Common myeloid progenitor, CD34-positive (primary cell): Measurements from ENCODE around the gene DLGAP3.
"Not testable (repeated sequence)": the region's sequence is repeated elsewhere in the genome, so short reads cannot be mapped to it uniquely, and the experiment has no call there.

ENCODE experiments used
- CTCF ChIA-PET: fragments of 350-600 bp; sonication (Branson Sonifier 250); formaldehyde crosslinking; loops from one replicate; lab custom pipeline; 2021; ENCODE audit warnings: antibody characterized with exemption; lab: Charles Lee
- POLR2A ChIA-PET: fragments of 350-600 bp; sonication (Branson Sonifier 250); formaldehyde crosslinking; loops from one replicate; lab custom pipeline; 2021; ENCODE audit warnings: antibody characterized with exemption; lab: Charles Lee
- DNase-seq, 3 donors: peaks; one replicate each; pipeline versions ENCODE4 v3.0.0 to v3.0.0-alpha.2; 2013
- H3K27ac ChIP-seq, 2 experiments: 1 replicate in 1 of 2; 2 replicates in 1 of 2; pipeline ENCODE4 v1.7.0; 2013; ENCODE audit warnings: inconsistent platforms in 2 of 2, low read length in 2 of 2, mild to moderate bottlenecking in 2 of 2, low read depth in 1 of 2, moderate library complexity in 1 of 2; ENCODE audit not compliant: severe bottlenecking in 2 of 2, insufficient read depth in 1 of 2, poor library complexity in 1 of 2
- H3K27me3 ChIP-seq, 5 experiments: replicated peaks in 2 of 5; 1 replicate in 3 of 5; 2 replicates in 2 of 5; pipeline versions ENCODE4 v1.6.1 to v1.7.0; 2013; ENCODE audit warnings: low read length in 4 of 5, mild to moderate bottlenecking in 2 of 5, moderate library complexity in 2 of 5, inconsistent platforms in 1 of 5; ENCODE audit not compliant: insufficient read depth in 5 of 5, control insufficient read depth in 4 of 5
- H3K36me3 ChIP-seq, 4 experiments: 1 replicate in 2 of 4; 2 replicates in 2 of 4; pipeline versions ENCODE4 v1.6.1 to v1.7.0; 2013; ENCODE audit warnings: low read length in 3 of 4, control low read depth in 1 of 4, mild to moderate bottlenecking in 1 of 4; ENCODE audit not compliant: control insufficient read depth in 4 of 4, insufficient read depth in 4 of 4
- H3K4me1 ChIP-seq, 4 experiments: 1 replicate in 3 of 4; 2 replicates in 1 of 4; pipeline versions ENCODE4 v1.6.1 to v1.7.1; 2013; ENCODE audit warnings: low read length in 3 of 4, mild to moderate bottlenecking in 3 of 4, control low read depth in 1 of 4, inconsistent platforms in 1 of 4, moderate library complexity in 1 of 4; ENCODE audit not compliant: control insufficient read depth in 4 of 4, insufficient read depth in 4 of 4; ENCODE audit errors: control extremely low read depth in 1 of 4
- H3K4me3 ChIP-seq, 7 experiments: 1 replicate in 4 of 7; 2 replicates in 3 of 7; pipeline versions ENCODE4 v1.5.1 to v1.7.0; 2013; ENCODE audit warnings: mild to moderate bottlenecking in 7 of 7, low read length in 6 of 7, moderate library complexity in 6 of 7, inconsistent platforms in 2 of 7, low read depth in 2 of 7, control low read depth in 1 of 7; ENCODE audit not compliant: insufficient read depth in 4 of 7, control insufficient read depth in 1 of 7; ENCODE audit errors: extremely low read depth in 1 of 7
- H3K9me3 ChIP-seq, 5 experiments: 1 replicate in 4 of 5; 2 replicates in 1 of 5; pipeline versions ENCODE4 v1.6.1 to v1.7.1; 2013; ENCODE audit warnings: low read length in 4 of 5, mild to moderate bottlenecking in 2 of 5, inconsistent platforms in 1 of 5, low read depth in 1 of 5, moderate library complexity in 1 of 5; ENCODE audit not compliant: control insufficient read depth in 4 of 5, insufficient read depth in 2 of 5; ENCODE audit errors: control extremely low read depth in 1 of 5
- WGBS: methylation state at CpG from one replicate; pipeline ENCODE4 v1.1.5; 2013; ENCODE audit not compliant: insufficient coverage; 5-methylcytosine and 5-hydroxymethylcytosine counted together

The DLGAP3 gene

DNA sequence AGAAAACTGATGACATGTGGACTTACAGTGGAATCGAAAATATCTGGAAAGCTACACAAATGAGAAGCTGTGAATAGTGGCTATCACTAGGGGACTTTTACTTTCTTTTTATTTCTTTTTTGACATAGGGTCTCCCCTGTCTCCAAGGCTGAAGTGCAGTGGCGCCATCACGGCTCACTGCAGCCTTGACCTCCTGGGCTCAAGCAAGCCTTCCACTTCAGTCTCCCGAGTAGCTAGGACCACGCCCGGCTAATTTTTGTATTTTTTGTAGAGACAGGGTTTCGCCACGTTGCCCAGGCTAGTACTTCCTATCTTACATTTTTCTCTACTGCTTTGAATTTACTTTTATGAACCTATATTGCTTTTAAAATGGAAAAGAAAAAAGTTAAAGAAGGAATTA is 45.2 kb upstream of the DLGAP3 start:
- no peak overlapping the region for H3K27ac ChIP-seq
- peaks cover 0 to 13% (median 7%) of the 10 kb centered on the region in 4 experiments for H3K36me3 ChIP-seq
- 100% methylated on average over 3 of the region's 8 CpGs for WGBS
- H3K9me3 ChIP-seq: no peaks in the 10 kb centered on the region
- no peak for DNase-seq
- ChIA-PET POLR2A (no interaction called here), CTCF (interaction anchor here (0.9 kb wide), 1 partner anchor 109 kb away, joined by 3 read pairs; no protein-coding TSS in a partner anchor)
- peaks cover 0 to 2% (median 0%) of the 10 kb centered on the region in 5 experiments for H3K27me3 ChIP-seq
- no peaks in the 10 kb centered on the region for H3K4me1 ChIP-seq
- H3K4me3 ChIP-seq: no peak overlapping the region

DNA sequence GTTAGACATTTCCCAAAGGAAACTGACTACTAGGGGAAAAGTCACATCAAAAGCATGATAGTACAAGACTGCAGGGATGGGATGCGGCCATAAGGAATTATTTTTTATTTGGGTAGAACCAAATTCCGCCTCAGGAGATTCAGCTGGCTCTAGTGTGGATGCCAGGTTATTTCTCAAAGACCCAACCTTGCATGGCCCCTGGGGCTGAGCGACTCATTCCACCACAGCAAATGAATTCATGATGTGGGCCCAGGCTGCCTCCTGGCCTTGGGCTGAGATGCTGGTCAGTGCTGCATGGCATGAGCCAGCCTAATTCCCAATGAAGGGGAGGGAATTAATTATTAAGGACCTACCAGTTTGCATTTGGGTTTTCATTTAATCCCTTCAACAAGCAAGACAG is 43.9 kb upstream of the DLGAP3 start:
- CTCF ChIA-PET: no interaction called here
- Histone ChIP-seq H3K9me3 (peaks cover 0 to 6% (median 0%) of the 10 kb centered on the region in 5 experiments), H3K27ac (no peak overlapping the region), H3K27me3 (peaks cover 0 to 2% (median 0%) of the 10 kb centered on the region in 5 experiments), H3K4me1 (no peaks in the 10 kb centered on the region), H3K4me3 (no peak overlapping the region), H3K36me3 (peaks cover 0 to 13% (median 6%) of the 10 kb centered on the region in 4 experiments)
- no peak for DNase-seq
- WGBS: 94% methylated on average over 3 of the region's 3 CpGs
- POLR2A ChIA-PET: no interaction called here

DNA sequence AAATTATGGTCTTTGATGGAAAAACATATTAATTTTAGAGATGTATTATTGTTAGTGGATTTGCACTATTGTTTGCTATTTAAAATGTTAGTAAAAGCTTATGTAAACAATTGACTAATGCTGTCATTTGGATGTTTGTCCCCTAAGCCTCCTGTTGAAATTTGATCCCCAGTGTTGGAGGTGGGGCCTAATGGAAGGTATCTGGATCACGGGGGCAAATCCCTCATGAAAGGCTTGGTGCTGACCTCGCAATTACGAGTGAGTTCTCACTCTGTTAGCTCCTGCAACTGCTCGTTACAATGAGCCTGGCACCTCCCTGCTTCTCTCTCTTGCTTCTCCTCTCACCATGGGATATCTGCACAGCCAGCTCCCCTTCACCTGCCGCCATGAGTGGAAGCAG is 41.4 kb upstream of the DLGAP3 start:
- ChIA-PET CTCF (no interaction called here), POLR2A (interaction anchor here (1.1 kb wide), 1 partner anchor 14 kb away, joined by 3 read pairs; no protein-coding TSS in a partner anchor)
- no peak overlapping the region for H3K27ac ChIP-seq
- no peaks in the 10 kb centered on the region for H3K36me3 ChIP-seq
- no peaks in the 10 kb centered on the region for H3K4me1 ChIP-seq
- H3K27me3 ChIP-seq: peaks cover 0 to 2% (median 0%) of the 10 kb centered on the region in 5 experiments
- WGBS: 88% methylated on average over 5 of the region's 5 CpGs
- peaks cover 0 to 6% (median 0%) of the 10 kb centered on the region in 5 experiments for H3K9me3 ChIP-seq
- DNase-seq: no peak
- H3K4me3 ChIP-seq: no peak overlapping the region

DNA sequence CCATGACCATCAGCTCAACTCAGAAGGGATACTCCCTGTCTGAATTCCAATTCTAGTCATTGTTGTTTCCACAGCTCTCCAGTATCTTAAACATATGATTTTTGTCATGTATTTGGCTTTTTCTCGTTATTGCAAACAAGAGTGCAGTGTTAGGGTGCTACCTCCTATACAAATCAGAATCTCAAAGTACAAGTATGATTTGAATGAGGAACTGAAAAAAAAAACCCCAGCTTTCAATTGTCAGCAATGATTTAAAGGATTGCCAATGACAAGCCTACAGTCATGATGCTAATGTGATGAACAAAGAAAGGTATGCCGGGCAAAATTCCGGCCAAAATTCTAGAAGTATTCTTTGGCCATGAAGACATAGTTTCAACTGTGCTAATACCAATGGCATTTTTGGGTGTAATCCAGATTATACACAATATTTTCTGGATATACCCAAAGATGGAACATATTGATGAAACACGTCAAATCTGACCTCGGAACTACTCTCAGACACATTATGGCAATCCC is 40.8 kb upstream of the DLGAP3 start:
- CTCF ChIA-PET: no interaction called here
- peaks cover 0 to 6% (median 0%) of the 10 kb centered on the region in 5 experiments for H3K9me3 ChIP-seq
- peaks cover 0 to 2% (median 0%) of the 10 kb centered on the region in 5 experiments for H3K27me3 ChIP-seq
- WGBS: no CpG with 5 or more reads among the region's 5 CpGs
- DNase-seq: no peak
- no peaks in the 10 kb centered on the region for H3K4me1 ChIP-seq
- H3K4me3 ChIP-seq: no peak overlapping the region
- H3K27ac ChIP-seq: no peak overlapping the region
- POLR2A ChIA-PET: interaction anchor here (1.1 kb wide), 1 partner anchor 14 kb away, joined by 3 read pairs; no protein-coding TSS in a partner anchor
- H3K36me3 ChIP-seq: no peaks in the 10 kb centered on the region

DNA sequence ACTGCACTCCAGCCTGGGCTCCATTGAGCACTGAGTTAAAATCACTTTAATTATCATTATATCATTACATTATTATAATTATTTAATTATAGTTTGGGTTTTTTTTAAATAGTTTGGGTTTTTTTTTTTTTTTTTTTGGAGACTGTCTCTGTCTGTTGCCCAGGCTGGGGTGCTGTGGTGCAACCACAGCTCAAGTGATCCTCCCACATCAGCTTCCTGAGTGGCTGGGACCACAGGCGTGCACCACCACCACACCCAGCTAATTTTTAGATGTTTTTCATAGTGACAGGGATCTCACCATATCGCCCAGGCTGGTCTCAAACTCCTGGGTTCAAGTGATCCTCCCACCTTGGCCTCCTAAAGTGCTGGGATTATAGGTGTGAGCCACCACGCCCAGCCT is 38.8 kb upstream of the DLGAP3 start:
- WGBS: no CpG with 5 or more reads among the region's 3 CpGs
- H3K9me3 ChIP-seq, H3K36me3 ChIP-seq, CTCF ChIA-PET, DNase-seq, H3K27ac ChIP-seq, H3K4me3 ChIP-seq, POLR2A ChIA-PET, H3K4me1 ChIP-seq, H3K27me3 ChIP-seq: not testable (repeated sequence)

DNA sequence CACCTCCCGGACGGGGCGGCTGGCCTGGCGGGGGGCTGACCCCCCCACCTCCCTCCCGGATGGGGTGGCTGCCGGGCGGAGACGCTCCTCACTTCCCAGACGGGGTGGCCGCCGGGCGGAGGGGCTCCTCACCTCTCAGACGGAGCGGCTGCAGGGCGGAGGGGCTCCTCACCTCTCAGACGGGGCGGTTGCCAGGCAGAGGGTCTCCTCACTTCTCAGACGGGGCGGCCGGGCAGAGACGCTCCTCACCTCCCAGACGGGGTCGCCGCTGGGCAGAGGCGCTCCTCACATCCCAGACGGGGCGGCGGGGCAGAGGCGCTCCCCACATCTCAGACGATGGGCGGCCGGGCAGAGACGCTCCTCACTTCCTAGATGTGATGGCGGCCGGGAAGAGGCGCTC is 38.2 kb upstream of the DLGAP3 start:
- POLR2A ChIA-PET, H3K4me3 ChIP-seq, H3K27ac ChIP-seq, H3K4me1 ChIP-seq, H3K36me3 ChIP-seq, CTCF ChIA-PET, H3K9me3 ChIP-seq, H3K27me3 ChIP-seq, DNase-seq: not testable (repeated sequence)
- no CpG with 5 or more reads among the region's 36 CpGs for WGBS

DNA sequence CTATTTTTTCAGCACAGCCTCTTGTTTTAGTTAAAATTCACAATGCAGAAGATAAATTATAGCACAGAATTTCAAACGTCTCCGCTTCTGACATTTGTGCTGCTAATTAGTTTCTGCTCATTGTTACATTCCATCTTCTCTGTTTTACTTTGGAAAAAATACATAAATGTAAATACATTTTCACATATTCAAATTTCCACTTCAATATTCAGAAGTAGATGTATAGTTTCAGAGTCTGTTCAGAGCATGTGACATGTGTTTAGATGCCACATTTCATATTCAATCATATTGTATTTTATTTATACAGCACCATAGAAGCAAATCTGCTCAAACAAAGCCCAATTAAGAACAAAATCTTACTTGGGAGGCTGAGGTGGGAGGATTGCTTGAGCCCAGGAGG is 36.1 kb upstream of the DLGAP3 start:
- WGBS: 90% methylated on average over 2 of the region's 2 CpGs
- Histone ChIP-seq H3K36me3 (no peaks in the 10 kb centered on the region), H3K9me3 (peaks cover 0 to 6% (median 0%) of the 10 kb centered on the region in 5 experiments), H3K4me3 (no peak overlapping the region), H3K4me1 (no peaks in the 10 kb centered on the region), H3K27ac (no peak overlapping the region), H3K27me3 (peaks cover 0 to 10% (median 0%) of the 10 kb centered on the region in 5 experiments)
- POLR2A ChIA-PET: no interaction called here
- DNase-seq: no peak
- CTCF ChIA-PET: no interaction called here
